HepG2 (cell line): ENCODE measurements around the gene STMN1. TPM values are rescaled to one million over a fixed set of nuclear protein-coding genes. Genes with fewer than 3 reads are reported as not detected.

Experiments
- CHD4 ChIP-seq: fragments of 200-600 bp; sonication (generic); IDR thresholded peaks from 2 replicates; pipeline ENCODE4 v1.7.0; 2017; ENCODE audit warnings: mild to moderate bottlenecking, low read length, borderline replicate concordance
- KLF6 ChIP-seq: IDR thresholded peaks from 2 replicates; pipeline ENCODE4 v1.8.0; 2016; ENCODE audit warnings: missing biosample characterization, missing genetic modification reagents
- ONECUT2 ChIP-seq: sonication (generic); formaldehyde crosslinking; IDR thresholded peaks from 2 replicates; pipeline ENCODE4 v1.4.0; 2020; ENCODE audit warnings: missing genetic modification reagents
- TCF7L2 ChIP-seq: IDR thresholded peaks from 2 replicates; pipeline ENCODE4 v1.6.1; 2011; ENCODE audit warnings: mild to moderate bottlenecking, low read depth, low read length, moderate library complexity
- ZNF205 ChIP-seq: IDR thresholded peaks from 2 replicates; pipeline ENCODE4 v1.6.1; 2018; ENCODE audit warnings: missing biosample characterization, missing genetic modification reagents
- ZNF281 ChIP-seq: sonication (generic); formaldehyde crosslinking; IDR thresholded peaks from 2 replicates; pipeline ENCODE4 v1.4.0; 2020; ENCODE audit warnings: missing genetic modification reagents, borderline replicate concordance
- ZNF326 ChIP-seq: sonication (generic); formaldehyde crosslinking; IDR thresholded peaks from 2 replicates; pipeline ENCODE4 v1.4.0; 2020; ENCODE audit warnings: missing genetic modification reagents, borderline replicate concordance
- ZNF432 ChIP-seq: sonication (generic); formaldehyde crosslinking; IDR thresholded peaks from 2 replicates; pipeline ENCODE4 v1.5.0; 2020; ENCODE audit warnings: missing genetic modification reagents, mild to moderate bottlenecking, borderline replicate concordance
- ZNF44 ChIP-seq: sonication (generic); formaldehyde crosslinking; IDR thresholded peaks from 2 replicates; pipeline ENCODE4 v1.5.1; 2020; ENCODE audit warnings: mild to moderate bottlenecking, missing genetic modification reagents
- polyA plus RNA-seq, 8 experiments: library from polyadenylated mRNA; depleted of rRNA in 3 of 8; stranded (reverse) in 7 of 8; unstranded in 1 of 8; fragments of >200 nt; fragmentation: Illumina TruSeq in 4 of 8; extraction: Trizol in 4 of 8; gene quantifications; 2 replicates each; pipeline versions ENCODE4 v1.2.1 to v1.2.3, GENCODE V29; 2011 to 2016; ENCODE audit warnings: low read depth in 4 of 8, missing spikeins in 1 of 8, mixed read lengths in 1 of 8; ENCODE audit not compliant: insufficient read depth in 1 of 8
- total RNA-seq, 5 experiments: library from RNA; depleted of rRNA; stranded (reverse); fragments of >200 nt; fragmentation: Illumina TruSeq; extraction: Trizol; gene quantifications; 2 replicates each; pipeline ENCODE4 v1.2.3, GENCODE V29; 2016; ENCODE audit warnings: low read depth in 1 of 5
- TF ChIP-seq, protein P1 (sequence below): sonication (generic); formaldehyde crosslinking; IDR thresholded peaks from 2 replicates; pipeline ENCODE4 v1.8.1; 2023; ENCODE audit warnings: mild to moderate bottlenecking, moderate library complexity, missing genetic modification reagents
- TF ChIP-seq, protein P2 (sequence below): sonication (generic); formaldehyde crosslinking; IDR thresholded peaks from 2 replicates; pipeline ENCODE4 v1.4.0; 2020; ENCODE audit warnings: mild to moderate bottlenecking, missing genetic modification reagents

Gene STMN1
- total and polyA plus RNA-seq, 2 of the 13 experiments (the other 11 are each of a cell fraction or from before 2014, with no cell fraction given): 45.9 to 409 TPM

- TF ChIP-seq, protein P1, sequence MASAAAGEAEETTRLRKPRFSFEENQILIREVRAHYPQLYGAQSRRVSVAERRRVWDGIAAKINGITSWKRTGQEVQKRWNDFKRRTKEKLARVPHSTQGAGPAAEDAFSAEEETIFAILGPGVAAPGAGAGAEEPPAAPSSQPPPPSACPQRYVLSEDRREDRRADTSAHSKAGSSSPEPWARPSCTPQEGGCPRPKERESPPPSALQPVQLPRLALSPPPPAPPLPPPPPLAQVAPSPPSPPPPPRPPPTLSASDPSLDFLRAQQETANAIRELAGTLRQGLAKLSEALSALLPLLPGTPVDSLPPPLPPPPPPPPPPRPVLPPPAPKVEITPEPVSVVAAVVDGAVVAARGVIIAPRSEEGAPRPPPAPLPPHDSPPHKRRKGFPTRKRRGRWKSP: no peak
- TF ChIP-seq ZNF432: no peak
- TF ChIP-seq TCF7L2: no peak
- no peak for TF ChIP-seq ONECUT2 (CRISPR knock-in tag)
- no peak for TF ChIP-seq ZNF205 (CRISPR knock-in tag)
- no peak for TF ChIP-seq ZNF44 (CRISPR knock-in tag)
- peak; percentile 76; the same call in 1 of the 2 replicates for TF ChIP-seq ZNF281 (CRISPR knock-in tag)
- TF ChIP-seq, protein P2, sequence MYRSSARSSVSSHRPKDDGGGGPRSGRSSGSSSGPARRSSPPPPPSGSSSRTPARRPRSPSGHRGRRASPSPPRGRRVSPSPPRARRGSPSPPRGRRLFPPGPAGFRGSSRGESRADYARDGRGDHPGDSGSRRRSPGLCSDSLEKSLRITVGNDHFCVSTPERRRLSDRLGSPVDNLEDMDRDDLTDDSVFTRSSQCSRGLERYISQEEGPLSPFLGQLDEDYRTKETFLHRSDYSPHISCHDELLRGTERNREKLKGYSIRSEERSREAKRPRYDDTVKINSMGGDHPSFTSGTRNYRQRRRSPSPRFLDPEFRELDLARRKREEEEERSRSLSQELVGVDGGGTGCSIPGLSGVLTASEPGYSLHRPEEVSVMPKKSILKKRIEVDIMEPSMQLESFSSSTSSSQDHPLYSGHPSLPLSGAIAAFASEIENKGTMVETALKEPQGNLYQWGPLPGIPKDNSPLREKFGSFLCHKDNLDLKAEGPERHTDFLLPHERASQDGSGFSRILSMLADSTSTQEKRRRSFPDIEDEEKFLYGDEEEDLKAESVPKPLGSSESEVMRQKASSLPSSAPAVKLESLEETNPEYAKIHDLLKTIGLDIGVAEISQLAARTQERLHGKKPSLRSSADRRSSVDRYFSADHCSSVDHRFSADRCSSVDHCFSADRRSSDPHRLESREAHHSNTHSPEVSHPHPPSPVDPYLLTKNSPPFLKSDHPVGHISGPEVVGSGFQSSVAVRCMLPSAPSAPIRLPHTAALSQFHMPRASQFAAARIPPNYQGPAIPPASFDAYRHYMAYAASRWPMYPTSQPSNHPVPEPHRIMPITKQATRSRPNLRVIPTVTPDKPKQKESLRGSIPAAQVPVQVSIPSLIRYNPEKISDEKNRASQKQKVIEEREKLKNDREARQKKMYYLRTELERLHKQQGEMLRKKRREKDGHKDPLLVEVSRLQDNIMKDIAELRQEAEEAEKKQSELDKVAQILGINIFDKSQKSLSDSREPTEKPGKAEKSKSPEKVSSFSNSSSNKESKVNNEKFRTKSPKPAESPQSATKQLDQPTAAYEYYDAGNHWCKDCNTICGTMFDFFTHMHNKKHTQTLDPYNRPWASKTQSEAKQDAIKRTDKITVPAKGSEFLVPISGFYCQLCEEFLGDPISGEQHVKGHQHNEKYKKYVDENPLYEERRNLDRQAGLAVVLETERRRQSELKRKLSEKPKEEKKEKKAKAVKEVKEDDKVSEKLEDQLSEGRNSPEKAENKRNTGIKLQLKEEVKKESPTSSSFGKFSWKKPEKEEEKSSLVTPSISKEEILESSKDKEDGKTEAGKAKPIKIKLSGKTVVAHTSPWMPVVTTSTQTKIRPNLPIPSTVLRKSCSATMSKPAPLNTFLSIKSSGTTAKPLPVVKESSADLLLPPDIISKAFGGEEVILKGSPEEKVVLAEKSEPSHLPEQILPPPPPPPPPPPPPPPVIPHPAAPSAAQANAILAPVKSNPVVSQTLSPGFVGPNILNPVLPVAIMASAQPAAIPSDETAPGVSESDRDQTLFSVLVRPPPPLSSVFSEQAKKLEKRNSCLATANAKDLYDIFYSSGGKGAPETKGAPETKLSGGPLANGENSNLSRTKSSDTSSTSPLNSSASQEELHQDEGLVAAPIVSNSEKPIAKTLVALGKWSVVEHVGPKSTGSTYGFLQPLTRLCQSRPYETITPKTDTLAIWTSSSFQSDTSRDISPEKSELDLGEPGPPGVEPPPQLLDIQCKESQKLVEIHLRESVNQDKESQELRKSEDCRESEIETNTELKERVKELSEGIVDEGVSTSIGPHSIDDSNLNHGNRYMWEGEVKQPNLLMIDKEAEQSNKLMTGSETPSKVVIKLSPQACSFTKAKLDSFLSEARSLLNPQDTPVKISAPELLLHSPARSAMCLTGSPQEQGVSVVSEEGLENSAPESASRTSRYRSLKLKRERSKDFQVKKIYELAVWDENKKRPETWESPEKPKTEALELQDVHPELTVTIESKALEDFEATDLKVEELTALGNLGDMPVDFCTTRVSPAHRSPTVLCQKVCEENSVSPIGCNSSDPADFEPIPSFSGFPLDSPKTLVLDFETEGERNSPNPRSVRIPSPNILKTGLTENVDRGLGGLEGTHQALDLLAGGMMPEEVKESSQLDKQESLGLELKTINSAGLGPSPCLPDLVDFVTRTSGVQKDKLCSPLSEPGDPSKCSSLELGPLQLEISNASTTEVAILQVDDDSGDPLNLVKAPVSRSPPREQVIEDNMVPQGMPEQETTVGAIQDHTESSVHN (CRISPR knock-in tag): no peak
- TF ChIP-seq ZNF326: no peak
- TF ChIP-seq CHD4: no peak
- no peak for TF ChIP-seq KLF6 (CRISPR knock-in tag)
Measured at GRCh38 chr1:25905680-25906643, at the start of gene STMN1 (continued).
